T-helper 17 cell (primary cell): Measurements from ENCODE around the gene NOS3. TPM values are rescaled to one million over a fixed set of nuclear protein-coding genes. Genes with fewer than 3 reads are reported as not detected.

ENCODE experiments used
- total RNA-seq, 4 donors: library from RNA in 2 of 4; stranded (reverse) in 2 of 4; gene quantifications; one replicate each; pipeline ENCODE4 v1.2.3 and lab custom pipeline; 2022 to 2026

Gene NOS3
- total RNA-seq, 2 donors from 2014 or later, result 9.4 to 9.6 TPM

Other genes starting within 250 kb of the NOS3 start
- gene TMEM176B, start 190.7 kb upstream of the NOS3 start, total RNA-seq, result not detected
- gene TMEM176A, start 190.2 kb upstream of the NOS3 start, total RNA-seq, result under 1 TPM in 1 of 2 donors, not detected in 1; 0.20 TPM
- gene AOC1, start 138.5 kb upstream of the NOS3 start, total RNA-seq, result not detected
- gene KCNH2, start 12.7 kb upstream of the NOS3 start, total RNA-seq, result 1 to 10 TPM; 2.2 to 5.6 TPM
- gene ATG9B, start 33.5 kb downstream of the NOS3 start, total RNA-seq, result 10 to 100 TPM in 1 of 2 donors, 1 to 10 TPM in 1; 5.3 to 12.2 TPM
- gene ABCB8, start 37.4 kb downstream of the NOS3 start, total RNA-seq, result 10 to 100 TPM; 47.7 to 60.1 TPM
- 1 to 10 TPM; 6.7 to 9.1 TPM for gene ASIC3, start 57.5 kb downstream of the NOS3 start, total RNA-seq
- gene CDK5, start 66.9 kb downstream of the NOS3 start, total RNA-seq, result 1 to 10 TPM; 4.7 TPM
- gene SLC4A2, start 68.6 kb downstream of the NOS3 start, total RNA-seq, result 10 to 100 TPM; 48.9 to 61.3 TPM
- gene FASTK, start 89.8 kb downstream of the NOS3 start, total RNA-seq, result 10 to 100 TPM; 67.7 to 82.2 TPM
- 10 to 100 TPM; 46.6 to 52.4 TPM for gene TMUB1, start 92.5 kb downstream of the NOS3 start, total RNA-seq
- gene AGAP3, start 95.5 kb downstream of the NOS3 start, total RNA-seq, result 10 to 100 TPM; 45.6 to 53.0 TPM
- not detected for gene GBX1, start 176.7 kb downstream of the NOS3 start, total RNA-seq
- not detected for gene ASB10, start 196.2 kb downstream of the NOS3 start, total RNA-seq
- 1 to 10 TPM; 1.0 to 4.1 TPM for gene H2BK1, start 219.5 kb downstream of the NOS3 start, total RNA-seq
- 10 to 100 TPM; 24.2 to 26.7 TPM for gene ABCF2, start 236.2 kb downstream of the NOS3 start, total RNA-seq
- 10 to 100 TPM; 39.4 to 41.6 TPM for gene CHPF2, start 241.5 kb downstream of the NOS3 start, total RNA-seq